HG02970 (cell line): Measurements from ENCODE around the gene BOC.

Experiments
- ATAC-seq: cut with Tn5 transposase; IDR thresholded peaks from one replicate; pipeline ENCODE4 v1.9.1; 2021; ENCODE audit warnings: mild to moderate bottlenecking, moderate library complexity, moderate number of reproducible peaks; ENCODE audit not compliant: unreplicated experiment, low FRiP score

Gene BOC

DNA sequence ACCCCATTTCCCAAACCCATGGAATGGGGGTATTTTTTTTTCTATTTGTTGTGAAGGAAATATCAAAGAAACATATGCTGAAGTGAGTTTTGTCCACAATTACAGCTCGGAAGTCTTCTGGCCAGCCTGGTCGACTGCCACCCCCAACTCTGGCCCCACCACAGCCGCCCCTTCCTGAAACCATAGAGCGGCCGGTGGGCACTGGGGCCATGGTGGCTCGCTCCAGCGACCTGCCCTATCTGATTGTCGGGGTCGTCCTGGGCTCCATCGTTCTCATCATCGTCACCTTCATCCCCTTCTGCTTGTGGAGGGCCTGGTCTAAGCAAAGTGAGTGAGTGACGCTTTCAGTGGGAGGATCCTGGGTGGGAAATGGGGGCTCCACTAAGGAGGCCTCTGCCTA is 71.9 kb downstream of the BOC start:
- no peak for ATAC-seq

DNA sequence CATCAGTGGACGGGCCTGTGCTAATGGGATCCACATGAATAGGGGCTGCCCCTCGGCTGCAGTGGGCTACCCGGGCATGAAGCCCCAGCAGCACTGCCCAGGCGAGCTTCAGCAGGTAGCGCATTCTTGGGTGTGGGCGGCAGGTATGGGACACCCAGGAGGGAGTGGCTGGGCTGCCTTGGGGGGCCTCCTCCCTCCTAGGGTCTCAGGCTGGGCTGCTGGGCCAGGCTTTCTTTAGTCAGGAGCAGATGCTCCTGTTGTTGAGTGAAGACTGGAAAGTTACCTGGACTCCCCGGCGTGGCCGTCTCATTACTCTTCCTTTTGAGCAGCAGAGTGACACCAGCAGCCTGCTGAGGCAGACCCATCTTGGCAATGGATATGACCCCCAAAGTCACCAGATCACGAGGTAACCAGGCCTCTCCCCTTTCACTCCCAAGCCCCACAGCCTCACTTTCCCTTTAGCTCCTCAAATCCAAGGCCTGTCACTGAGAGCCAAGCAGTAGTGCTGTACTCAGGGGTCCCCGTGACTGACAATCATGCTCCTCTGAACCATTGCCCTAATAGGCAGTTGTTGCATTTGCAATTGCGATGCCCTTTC is 73.2 kb downstream of the BOC start:
- no peak for ATAC-seq

DNA sequence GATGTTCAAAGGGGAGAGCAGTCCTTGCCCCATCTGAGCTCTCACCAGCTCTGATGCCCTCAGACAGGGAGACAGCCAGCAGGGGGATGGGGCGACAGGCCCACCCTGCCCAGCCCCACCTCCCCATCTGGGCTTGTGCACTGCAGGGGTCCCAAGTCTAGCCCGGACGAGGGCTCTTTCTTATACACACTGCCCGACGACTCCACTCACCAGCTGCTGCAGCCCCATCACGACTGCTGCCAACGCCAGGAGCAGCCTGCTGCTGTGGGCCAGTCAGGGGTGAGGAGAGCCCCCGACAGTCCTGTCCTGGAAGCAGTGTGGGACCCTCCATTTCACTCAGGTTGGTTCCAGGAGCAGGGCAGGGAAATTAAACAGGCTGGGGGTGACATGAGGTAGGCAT is 73.9 kb downstream of the BOC start:
- ATAC-seq = no peak

DNA sequence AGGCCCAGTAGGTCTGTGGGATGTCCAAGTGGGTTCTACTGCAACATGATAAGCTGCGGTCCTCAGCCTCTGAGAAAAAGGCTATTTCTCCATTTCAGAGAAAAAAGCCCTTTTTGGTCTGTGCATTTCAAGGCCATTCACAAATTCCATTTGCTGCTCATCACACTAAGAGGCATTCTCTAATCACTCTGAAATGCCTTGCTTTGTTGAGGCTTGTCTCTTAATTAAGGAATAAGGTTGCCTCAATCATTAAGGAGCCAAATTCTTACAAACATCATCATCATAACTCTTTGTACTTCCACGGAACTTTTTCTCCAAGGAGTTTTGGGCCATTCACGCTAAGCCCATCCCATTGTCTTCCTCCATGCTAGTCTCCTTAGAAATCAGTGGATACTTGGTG is 74.4 kb downstream of the BOC start:
- ATAC-seq = no peak

DNA sequence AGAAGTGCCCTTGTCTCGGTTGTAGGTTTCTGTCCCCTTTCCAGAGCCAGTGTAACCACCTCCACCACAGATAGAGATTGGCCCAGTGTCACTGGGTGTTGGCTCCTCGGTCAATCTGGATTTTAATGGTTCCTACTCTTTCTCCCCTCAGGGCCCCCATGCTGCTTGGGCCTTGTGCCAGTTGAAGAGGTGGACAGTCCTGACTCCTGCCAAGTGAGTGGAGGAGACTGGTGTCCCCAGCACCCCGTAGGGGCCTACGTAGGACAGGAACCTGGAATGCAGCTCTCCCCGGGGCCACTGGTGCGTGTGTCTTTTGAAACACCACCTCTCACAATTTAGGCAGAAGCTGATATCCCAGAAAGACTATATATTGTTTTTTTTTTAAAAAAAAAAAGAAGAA is 75.2 kb downstream of the BOC start:
- ATAC-seq = no peak

DNA sequence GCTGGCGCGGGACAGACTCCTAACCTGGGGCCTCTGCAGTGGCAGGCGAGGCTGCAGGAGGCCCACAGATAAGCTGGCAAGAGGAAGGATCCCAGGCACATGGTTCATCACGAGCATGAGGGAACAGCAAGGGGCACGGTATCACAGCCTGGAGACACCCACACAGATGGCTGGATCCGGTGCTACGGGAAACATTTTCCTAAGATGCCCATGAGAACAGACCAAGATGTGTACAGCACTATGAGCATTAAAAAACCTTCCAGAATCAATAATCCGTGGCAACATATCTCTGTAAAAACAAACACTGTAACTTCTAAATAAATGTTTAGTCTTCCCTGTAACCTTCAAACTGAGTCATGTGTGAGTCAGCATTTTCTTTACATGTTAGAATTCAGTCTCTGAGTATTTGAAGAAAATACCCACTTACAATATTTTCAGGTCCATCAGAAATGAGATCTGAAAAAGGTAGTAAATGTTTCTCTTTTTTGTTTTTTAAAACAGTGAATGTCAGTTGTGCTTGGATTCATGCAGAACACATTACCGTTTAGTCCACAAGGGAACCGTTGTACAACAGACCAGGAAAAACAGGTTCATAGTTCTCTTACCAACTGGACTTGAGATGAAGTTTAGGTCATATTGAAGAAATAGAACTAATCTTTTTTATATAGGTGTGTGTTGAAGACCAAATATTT is 75.9 kb downstream of the BOC start:
- no peak for ATAC-seq

DNA sequence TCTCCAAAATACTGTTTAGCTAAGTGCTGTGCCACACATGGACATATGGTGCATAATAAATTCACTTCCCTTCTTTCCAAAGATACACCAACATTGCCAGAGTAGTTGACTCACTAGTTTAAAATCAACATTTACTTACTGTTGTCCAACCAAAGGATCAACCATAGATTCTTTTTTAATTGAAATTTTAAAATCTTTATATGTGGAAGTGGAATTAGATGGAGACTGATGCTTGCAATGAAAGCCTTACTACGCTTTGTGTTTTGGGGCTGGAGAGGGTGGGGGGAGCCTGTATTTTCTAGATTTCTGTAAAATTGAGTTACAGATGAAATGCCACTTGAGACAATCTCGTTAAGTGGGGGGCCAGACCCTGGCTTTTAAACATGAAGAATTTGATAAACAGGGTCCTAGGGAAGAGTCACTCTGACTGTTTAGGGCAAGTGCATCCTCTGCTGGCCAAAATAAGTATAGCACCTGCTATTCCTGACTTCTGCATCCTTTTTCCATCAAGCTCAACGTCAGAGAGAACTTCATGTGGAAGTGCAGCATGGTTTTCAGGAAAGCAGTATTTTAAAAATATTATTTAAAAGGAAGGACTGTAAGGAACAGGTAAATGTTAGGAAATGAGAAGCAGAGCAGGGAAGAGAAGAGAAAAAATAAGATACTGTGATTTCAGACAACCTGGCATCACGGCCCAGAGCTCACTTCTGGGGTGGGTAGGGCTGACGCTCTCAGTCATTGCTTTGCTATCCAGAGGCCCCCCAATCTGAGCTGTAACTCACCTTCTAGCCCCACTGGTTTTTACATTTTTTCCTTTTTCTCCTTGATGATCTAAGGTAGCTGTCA is 76.7 kb downstream of the BOC start:
- ATAC-seq = no peak

DNA sequence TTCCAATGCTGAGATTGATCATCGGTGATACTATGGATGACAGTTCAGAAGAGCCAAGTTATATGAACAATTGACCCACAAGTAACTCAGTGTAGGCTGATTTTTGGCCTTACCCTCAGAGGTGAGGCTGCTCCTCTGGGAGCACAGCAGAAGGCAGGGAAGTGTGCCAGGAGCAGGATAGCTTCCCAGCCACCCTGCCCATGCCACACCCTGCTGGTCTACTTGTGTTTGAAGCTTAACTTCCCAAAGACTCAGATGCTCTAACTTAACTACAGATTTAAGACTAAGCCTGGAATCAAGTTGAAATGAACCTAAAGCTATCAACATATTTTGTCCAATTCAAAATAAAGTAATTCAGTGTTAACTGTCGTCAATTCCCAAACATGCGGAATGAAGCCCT is 77.5 kb downstream of the BOC start:
- no peak for ATAC-seq

DNA sequence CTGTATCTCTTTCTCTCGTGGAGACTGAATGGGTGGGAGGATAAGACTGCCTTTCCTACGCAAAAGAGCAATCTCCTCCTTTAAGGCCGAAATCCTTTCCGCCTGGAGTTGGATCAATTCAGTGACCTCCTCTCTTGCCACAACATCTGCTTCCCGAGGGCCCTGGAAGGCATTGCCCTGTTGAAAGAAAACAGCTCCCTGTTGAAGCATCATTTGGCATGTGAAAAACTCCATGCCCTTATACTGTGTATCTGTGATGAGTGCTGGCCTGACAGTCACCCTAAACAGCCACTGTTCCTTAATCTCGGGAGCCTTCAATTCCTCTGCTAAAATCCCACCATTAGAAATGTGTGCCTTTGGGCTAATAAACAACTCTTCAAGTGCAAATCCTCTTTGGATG is 80.2 kb downstream of the BOC start:
- no peak for ATAC-seq

DNA sequence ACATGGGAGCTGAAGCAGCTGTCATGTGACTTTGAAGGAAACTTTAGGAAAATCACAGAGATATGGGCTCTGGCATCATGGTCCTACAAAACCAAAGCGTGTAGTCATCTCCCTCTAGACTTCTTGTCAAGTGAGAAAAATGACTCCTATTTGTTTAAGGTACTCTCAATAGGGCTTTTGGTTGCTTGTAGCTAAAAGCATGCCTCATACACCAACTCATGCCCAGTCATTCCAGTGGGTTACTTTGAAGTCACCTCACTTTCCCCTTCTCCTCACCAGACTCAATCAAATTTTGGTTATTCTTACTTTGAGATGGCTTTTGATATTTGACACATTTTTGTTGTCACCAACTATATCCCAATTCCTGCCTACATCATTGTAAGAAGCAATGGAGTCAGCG is 81.6 kb downstream of the BOC start:
- no peak for ATAC-seq

DNA sequence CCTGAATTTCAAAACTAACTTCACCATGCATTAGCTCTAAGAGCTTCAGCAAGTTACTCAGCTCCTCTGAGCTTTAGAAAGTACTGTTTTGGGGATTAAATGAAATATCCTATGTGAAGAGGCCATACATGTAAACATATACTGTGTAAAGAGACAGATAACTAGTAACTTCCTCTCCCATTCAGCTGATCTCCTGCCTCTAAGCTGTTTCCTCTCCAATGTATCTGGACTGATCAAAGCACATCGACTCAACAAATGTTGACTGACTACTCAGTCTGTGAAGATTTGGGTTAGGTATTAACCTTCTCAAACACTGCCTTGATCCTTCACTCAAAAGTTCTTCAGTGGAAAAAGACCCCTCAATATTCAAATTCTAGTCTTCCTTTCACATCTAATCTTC is 82.0 kb downstream of the BOC start:
- no peak for ATAC-seq

DNA sequence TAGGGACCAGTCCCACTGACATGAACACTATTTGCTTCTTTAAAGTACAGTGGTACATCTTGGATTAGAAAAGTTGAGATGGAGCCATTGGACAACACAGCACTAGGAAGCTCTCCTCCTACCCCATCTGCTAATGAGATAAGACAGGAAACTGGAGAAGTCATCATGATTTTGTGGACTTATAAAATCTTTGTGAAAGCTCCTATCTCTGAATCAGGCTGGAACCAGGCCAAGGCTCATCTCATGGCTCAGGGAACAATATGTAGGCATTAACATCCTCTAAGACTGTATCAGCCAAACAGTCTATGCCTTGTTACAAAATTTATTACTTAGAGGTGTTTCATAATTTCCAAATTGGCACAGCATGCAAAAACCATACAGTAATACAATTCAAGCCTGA is 84.1 kb downstream of the BOC start:
- no peak for ATAC-seq

DNA sequence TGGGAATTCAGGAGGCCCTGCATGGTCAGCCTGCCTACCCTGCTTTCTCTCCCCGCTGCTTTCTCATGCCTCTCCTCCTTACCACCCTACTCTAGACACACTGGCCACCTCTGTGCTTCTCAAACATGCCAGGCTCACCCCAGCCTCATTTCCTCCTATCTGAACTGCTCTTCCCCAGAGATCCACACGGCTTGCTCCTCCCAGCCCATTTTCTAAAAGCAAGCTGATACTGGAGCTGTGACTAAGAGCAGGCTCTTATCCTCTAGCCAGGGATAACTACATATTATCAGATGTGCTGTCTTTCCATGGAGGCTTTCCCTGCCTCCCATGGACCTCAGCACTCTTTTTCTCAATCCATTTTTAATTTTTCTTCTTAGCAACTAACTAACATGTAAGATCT is 85.9 kb downstream of the BOC start:
- ATAC-seq = no peak

DNA sequence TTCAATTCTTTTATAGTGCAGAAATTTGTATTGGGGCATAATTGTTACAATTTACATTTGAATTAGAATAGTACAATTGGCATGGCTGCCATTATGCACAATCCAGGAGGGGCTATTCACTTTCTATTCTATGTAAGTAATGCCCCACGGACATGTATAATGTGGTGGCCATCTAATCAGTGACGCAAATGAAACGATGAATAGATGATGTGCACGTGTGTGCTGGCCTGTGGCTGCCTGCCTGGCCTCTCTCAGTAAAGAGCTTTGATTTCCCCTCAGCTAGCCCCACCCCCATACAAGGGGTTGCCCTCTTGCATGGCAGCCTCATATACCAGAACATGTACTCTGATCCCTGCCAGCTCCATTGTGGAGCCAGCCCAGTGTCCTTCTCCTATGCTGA is 86.5 kb downstream of the BOC start:
- no peak for ATAC-seq

DNA sequence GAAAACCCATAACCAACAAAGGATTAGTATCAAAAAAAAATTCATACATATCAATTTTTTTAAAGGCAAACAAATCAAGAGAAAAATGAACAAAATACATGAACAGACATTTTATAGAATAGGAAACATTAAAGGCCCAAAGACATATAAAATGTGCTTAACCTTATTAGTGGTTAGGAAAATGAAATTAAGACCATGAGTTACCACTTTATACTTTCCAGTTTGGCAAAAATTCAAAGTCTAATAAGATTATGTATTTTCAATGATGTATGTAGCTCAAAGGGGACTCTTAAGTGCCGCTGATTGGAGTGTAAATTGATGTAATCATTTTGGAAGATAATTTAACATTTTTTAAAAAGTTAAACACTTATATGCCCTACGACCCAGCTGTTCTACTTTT is 89.2 kb downstream of the BOC start:
- ATAC-seq = no peak

DNA sequence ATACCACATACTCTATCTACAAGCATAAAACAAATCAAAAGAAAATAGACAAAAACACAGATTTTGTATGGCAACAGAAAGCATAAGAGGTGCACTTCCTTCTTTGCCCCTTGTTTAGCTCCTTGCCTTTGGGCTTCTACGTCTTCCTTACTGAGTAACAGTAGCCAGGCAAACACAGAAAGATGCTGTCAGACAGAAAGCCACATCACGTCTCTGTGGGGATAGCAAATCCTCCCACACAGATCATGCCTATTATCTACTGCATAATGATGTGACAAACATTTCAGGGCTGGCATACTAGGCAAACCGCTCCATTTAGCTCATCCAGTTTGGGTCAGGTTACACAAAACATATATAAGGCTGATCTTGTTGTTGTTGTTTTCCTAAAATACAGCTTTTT is 92.7 kb downstream of the BOC start:
- no peak for ATAC-seq

DNA sequence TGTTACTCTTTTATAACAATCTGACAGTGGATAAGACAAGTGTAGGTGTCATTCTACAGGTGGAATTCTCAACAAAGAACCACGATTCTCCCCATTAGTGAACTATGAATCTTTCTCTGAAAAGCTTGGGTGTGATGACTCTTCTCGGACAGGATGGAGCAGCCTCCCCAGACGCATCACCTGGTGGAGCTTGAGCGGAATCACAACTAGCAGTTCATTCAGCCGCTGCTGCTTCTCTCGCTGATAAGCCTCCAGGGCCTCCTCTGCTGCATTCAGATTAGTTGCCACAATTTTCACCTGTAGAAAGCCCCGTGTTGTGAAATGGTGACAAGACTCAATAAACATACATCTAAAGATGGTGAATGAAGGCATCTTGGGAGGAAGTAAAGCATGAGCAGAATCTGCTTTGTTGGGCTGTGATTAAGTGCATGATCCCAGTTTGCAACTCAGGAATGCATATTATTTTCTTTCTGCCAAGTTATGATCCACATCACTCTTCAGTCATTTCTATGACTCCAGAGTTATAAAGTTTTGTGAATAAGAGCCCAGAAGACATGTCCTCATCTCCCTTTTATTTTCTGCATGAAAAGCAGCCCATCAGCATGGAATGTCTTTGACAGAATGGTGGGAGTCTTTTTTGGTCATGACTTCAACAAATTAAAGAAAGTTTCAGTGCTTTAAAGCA is 93.6 kb downstream of the BOC start:
- ATAC-seq = no peak

DNA sequence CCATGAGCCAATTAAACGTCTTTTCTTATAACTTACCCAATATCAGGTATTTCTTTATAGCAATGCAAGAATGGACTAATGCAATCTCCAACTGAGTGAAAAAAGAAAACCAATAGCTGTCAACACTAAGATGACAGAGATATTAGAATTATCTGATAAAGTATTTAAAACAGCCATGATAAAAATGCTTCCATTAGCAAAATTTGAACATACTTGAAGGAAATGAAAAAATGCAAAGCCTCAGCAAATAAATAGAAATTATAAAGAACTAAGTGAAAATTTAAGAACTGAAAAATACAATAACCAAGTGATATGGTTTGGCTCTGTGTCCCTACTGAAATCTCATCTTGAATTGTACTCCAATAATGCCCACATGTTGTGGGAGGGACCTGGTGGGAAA is 99.6 kb downstream of the BOC start:
- ATAC-seq = no peak

DNA sequence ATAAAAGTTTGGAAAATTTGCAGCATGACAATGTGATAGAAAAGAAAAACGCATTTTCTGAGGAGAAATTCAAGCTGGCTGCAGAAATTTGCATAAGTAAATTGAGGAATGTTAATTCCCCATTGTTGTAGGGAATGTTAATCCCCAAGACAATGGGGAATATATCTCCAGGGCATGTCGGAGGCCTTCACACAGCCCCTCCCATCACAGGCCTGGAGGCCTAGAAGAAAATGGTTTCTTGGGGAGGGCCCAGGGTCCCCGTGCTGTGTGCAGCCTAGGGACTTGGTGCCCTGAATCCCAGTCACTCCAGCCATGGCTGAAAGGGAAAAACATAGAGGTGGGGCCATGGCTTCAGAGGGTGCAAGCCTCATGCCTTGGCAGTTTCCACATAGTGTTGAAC is 101.1 kb downstream of the BOC start:
- no peak for ATAC-seq

DNA sequence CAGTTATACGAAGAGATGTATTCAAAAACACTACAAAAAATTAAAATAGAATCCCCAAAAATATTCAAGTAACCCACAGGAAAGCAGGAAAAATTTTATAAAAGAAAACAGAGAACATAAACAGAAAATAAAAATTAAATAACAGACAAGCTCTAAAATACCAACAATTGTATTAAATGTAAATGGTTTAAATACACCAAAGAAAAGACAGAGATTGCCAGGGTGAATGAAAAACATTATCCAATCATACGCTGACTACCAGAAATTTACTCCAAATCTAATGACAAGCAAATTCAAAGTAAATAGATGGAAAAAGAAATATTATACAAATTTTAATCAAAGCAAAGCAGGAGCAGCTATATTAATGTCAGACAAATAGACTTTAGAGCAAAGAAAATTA is 103.6 kb downstream of the BOC start:
- no peak for ATAC-seq

DNA sequence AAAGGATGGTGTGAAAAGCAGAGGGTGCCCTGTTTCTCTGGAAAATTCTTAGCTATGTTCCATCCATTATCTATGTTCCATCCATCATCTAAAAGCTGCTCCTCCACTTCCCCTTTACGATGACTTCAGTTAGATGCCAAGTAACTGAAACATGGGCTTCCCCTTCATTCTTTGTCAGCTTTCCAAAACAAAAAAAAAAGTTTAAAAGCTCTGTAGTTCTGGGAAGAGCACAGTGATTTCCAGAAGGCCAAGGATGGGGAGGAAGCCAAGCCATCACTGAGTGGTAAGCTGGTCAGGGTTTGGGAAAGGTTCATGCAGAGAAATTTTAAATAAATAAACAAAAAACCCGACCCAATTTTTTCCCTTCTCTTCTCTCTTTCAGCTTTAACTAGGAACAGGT is 118.4 kb downstream of the BOC start:
- no peak for ATAC-seq
